GM21529 (cell line): ENCODE measurements around the gene TMEM242.

Experiments used
- ATAC-seq: cut with Tn5 transposase; IDR thresholded peaks from one replicate; pipeline ENCODE4 v1.9.1; 2021; ENCODE audit not compliant: unreplicated experiment

TMEM242 gene

DNA sequence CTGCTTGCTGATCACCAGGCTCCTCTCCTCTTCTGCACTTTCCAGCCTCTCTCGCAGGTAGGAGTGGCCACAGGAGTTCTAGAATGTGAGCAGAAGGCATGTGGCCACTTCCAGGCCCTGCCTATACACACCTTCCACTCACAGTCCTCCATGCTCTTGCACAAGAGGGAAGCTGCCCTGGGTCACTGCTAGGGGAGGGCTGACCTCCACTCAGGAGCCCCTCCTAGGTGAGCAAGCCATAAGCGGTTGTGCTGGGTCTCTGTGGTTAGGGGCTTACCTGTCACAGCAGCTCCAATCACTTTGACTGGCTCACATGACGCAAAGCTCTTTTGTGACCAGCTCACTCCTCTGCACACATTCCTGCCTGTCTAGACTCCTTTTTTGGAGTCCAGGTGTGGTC lies 68.2 kb downstream of the TMEM242 start:
- no peak for ATAC-seq

DNA sequence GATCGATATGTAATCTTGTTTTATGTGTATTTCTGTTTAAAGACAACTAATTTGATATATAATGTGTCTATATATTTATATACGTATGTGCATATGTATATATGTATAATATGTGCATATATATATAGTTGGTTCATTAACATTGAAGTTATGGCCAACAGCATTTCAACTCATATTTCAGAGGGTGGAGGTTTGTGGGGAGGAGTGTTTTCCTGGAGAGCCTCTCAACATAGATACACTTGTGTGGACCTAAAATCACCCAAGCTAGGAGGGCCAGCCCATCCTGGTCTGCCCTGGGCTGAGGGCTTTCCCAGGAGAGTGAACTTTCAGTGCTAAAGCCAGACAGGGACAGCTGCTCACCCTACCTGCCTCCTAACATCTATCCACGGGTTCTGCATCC lies 68.8 kb downstream of the TMEM242 start:
- ATAC-seq = no peak

DNA sequence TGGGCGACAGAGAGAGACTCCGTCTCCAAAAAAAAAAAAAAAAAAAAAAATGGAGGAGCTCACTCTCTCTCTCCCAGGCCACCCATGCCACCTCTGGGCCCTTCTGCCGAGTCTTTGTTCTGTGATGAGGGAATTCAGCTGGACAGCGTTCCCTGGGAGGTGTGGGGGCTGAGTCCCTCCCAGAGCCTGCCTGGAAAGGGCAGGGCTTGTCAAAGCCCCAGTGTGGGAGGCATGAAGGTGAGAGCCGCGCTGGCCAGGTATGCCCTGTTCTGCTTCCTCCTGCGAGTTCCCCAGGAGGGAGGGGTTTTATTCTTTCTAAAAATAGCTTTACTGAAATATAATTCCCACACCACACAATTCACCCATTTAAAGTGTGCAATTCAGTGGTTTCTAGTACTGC lies 69.6 kb downstream of the TMEM242 start:
- no peak for ATAC-seq

DNA sequence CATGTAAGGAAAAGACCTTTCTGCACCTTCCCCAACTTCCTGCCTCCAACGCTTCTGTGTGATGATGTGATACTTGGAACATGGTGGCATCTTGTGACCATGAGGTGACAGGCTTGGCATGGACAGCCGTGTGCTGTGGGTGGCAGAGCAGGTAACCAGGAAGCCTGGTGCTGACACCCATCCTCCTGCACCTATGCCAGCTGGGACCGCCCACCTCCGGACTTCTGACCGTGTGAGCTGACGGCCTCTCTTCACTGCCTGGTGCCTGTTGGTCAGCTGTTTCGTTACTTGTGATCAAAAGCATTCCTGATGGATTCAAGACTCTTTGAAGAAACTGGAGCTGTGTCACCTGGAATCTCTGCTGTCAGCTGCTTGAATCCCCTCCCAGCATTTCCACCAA lies 70.3 kb downstream of the TMEM242 start:
- ATAC-seq = no peak

DNA sequence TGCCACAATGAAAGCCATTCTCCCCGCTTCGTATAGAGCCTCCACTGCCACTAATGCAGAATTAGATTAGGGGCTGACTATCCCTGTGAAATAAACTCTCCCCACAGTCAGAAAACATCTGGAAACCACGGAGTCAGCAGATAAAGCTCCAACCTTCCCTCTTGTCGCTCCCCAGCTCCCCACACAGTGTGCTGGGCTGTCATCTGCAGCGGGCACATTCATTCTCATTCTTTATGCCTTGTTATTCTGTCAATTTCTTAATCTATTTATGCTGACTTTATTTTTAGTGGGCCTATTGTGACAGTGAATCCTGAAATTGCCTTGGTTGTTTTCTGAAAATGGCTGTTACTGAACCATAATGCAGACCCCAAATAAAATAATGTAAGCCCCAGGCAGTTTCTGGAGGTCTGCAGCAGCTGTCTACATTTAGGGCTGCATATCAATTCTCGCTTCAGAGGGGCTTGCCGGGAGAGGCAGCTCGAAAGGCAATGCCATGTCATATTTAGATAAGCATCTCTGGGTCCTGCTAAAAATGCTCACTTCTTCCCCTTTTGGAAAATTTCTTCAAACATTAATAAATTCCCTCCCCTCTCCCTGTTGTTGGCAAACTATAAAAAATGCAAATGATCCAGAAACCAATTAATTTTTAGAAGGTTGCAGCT lies 71.6 kb downstream of the TMEM242 start:
- no peak for ATAC-seq

DNA sequence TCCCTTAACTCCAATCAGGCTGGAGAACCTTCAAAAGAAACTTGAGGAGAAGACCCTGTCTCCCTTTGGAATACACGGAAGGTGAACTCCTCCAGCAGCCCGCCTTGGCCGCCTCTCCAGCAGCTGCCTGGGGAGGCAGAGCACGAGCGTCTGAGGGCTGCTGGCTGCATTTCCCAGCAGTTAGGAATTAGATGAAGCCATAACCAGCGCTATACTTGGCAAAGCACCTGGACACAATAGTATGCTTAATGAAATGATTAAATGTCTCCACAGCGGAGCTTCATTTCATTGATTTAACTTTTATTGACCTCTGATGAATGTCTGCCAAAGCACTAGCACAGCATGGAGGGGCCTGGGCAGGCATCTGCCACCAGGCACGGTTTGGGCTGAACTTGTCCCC lies 73.5 kb downstream of the TMEM242 start:
- ATAC-seq = no peak

DNA sequence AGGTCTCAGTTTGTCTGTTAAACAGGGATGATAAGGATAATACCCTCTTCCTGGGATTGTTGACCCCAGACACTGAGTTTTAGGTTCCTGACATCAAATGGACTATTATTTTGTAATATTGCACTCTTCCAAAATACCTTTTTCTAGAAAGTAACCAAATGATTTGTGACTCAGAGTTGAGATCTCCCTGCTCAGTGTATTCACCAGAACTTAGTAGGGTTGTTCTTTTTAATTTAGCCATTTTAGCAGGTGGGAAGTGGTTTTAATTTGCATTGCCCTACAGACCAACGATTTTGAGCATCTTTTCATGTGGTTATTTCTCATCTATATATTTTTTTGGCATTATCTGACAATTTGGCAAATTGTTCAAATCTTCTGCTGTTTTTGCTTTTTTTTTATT lies 75.1 kb downstream of the TMEM242 start:
- no peak for ATAC-seq

DNA sequence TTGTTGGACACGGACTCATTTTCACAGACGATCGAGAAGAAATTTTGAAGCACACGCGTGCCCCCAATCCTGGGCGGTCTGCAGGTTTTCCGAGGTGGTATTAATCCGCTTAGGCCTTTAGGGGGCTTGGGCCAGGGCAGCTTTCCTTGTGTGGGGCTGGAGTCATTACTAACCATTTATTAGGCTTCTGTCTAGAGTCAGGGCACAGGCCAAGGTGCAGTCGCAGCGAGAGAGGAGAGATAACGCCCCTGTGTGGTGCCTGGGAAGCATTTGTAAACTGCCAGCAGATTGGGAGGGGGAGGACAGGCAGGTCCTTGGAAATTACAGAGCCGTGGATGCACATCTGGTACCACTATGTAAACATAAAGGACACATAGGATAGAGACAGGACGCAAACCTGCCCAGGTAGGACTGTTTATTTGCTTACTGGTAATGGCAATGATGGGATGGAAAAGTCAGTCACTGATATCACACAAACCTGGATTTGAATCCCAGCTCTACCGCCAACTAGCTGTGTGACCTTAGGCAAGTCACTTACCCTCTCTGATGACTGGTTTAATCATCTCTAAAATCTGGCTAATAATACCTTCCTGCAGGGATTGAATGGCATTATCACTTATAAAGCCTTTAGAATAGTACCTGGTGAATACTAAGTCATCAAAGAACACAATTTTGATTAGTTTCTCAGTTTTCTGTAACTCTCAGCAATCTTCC lies 76.4 kb downstream of the TMEM242 start:
- ATAC-seq = no peak

DNA sequence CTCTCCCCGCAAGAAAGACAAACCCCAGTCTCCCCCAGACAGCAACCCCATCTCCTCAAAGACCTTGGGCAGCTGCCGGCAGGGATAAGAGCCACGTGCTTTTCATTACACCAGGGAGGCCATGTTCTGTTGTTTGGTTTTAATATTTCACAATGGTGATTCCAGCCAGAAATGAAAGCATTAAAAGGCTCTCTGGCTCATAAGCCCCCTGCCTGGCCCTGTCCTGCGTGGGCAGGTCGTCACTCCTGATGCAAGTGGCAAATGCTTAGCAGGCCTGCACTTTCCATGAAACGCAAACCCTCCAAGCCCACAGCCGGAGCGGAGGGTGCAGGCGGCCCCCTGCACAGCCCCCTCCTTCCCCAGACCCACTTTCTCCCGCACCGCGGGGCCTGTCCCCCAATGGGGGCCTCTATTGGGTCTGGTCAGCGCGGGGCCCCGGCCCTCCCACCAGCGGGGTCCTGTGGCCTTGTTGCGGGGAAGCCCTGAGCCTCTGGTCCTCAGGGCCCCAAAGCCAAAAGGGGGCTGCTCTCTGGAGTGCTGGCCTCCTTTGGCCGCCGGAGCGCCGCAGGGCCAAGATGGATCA lies 77.2 kb downstream of the TMEM242 start:
- no peak for ATAC-seq

DNA sequence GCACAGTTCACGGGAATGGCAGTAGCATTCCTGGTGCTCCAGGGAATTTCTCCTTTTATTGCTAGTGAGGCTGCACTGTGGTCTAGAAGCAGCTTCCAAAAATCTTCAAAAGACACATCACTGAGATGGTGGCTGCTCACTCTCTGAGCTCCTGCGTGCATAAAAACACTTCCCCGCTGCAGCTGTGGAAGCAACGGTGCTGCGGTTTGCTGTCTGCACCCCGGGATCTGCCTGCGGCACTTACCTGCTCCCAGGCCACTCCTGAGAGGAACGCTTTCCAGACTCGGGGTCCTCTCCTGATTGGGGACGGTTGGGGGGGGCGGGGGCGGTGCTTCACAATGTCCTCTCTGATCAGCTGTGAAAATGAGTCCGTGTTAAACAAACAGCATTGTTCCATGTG lies 77.9 kb downstream of the TMEM242 start:
- no peak for ATAC-seq

DNA sequence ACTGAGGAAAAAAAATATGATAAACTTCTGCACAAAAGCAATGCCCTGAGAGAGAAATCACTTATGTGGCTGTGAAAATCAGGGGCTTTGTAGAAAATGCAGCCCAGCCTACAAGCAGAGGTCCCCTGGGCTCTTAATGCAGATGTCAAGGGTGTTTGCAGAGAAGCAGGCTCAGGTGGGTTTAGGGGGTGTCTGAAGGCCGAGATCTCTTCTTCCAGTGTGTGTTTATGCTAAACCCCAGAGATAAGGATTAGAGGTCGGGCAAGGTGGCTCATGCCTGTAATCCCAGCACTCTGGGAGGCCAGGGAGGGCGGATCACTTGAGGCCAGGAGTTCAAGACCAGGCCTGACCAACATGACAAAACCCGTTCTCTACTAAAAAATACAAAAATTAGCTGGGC lies 78.5 kb downstream of the TMEM242 start:
- no peak for ATAC-seq

DNA sequence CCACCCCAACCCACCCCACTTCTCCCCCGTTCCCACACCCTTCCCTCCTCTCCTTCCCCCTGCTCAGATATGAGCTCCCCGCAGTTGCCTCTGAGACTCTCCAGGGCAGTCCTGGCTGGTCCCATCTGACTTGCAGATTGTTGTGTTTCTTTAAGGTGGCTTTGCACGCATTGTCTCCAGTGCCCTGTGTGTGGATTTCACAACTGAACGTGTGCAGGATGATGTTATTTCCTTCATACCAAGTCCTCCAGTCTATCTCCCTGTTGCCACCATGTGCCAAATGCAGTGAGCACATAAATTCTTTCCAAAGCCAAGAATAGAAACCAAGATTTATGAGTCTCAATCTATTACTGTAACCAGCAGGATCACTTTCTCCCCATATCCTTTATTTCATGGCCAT lies 79.1 kb downstream of the TMEM242 start:
- no peak for ATAC-seq

DNA sequence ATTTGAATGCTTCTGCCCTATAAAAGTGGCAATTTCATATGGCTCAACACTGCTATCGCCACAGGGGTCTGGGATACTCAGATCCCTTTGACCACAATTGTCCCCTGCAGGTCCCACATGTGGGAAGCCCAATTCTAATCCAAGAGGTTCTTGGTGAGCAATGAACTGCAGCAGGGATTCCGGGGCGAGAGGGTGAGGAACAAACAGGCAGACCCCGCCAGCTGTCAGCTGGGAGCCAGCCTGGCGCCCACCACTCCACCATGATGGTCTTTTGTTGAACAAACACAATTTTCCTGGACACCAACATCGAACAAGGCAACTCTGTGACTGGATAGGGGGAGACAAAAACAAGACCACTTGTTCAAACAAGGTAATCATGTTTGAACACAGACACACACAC lies 80.5 kb downstream of the TMEM242 start:
- no peak for ATAC-seq

DNA sequence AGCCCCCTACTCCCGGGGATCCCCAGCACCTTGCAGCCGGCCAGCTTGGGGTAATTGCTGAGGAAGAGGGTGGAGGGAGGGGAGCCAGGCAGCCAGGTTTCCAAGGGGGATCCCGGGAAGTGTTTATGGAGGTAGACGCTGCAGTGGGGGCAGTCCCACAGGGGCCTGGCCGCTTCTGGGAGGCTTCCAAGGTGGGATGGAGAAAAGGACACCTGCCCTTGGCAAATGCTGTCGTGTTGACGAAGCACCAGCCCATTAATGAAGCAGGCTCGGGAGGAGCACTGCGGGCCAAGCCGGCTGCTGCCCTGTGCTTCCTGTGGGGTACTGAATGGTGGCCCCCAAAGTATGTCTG lies 82.4 kb downstream of the TMEM242 start:
- no peak for ATAC-seq

DNA sequence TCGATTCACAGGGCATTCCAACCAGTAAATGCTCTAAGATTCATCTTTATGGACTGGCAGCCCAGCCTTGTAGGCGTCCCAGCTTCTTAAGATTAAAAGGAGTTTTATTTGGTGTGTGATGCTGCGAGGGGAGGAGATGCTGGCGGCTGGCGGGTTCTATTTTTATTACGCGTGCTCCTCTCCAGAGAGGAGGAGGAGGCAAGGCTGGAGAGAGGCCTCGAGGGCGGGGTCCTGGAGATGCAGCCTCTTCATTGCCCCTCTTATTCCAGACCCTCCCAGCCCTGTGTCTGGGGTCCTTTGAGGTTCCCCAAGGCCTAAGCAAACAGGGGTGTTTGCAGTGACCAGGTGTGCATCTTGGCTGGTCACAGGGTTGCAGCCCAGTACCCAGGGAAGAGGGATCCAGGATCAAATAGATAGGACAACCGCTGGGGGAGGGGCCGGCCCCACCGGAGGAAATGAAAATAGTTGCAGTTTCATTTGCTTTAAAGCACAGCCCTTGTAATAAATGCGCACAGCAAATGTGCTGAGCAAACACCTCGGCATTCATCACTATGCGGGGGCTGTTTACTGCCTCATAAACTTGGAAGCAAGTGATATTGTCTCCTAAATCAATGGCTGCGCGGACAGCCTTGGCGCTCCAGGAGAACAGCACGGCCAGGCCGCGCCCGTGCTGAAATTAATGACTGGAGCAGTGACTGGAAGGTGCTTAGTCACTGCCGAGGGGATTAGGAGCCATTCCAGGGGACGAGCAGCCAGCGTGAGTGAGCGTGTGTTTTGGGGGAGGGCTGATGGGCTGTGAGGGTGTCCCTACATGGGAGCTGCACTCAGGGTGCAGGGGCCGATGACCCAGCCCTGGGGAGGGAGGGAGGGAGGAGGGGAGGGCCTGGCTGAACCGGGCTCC lies 83.0 kb downstream of the TMEM242 start:
- ATAC-seq = no peak

DNA sequence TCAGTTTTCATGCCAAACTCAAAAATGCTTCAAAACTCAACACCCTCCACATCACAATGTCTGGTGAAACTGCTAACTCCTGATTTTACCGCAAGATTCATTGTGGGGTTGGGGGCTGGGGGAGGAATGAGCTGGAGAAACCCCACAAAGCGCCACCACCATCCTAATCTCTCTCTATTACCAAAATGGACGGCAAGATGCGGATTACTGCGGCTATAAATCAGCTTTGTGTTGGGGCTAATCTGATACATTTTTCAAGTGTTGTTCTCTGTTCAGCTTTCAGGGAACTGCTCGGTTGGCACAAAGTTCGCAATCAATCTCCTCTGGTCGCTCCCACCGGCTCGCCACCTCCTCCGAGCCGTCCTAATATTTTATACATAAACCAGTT lies 83.7 kb downstream of the TMEM242 start:
- ATAC-seq = no peak
